WTC11 (cell line): ENCODE measurements around the gene SLC2A1. TPM values are rescaled to one million over a fixed set of nuclear protein-coding genes. Genes with fewer than 3 reads are reported as not detected.
A peak's percentile ranks its signal among the peaks of the same experiment; 100 is the strongest.

Experiments
- ATAC-seq: fragments of 200-7000 bp; cut with Tn5 transposase; 2 replicates; pipeline ENCODE4 v1.10.0; 2021; ENCODE audit warnings: mild to moderate bottlenecking, moderate library complexity
- CTCF ChIA-PET: fragments of 300-600 bp; sonication (Branson Sonifier 250); formaldehyde crosslinking; loops from one replicate; lab custom pipeline; 2021; ENCODE audit warnings: antibody characterized with exemption; lab: Charles Lee
- POLR2A ChIA-PET: fragments of 350-600 bp; sonication (Branson Sonifier 250); formaldehyde crosslinking; loops from one replicate; lab custom pipeline; 2021; ENCODE audit warnings: antibody characterized with exemption; lab: Charles Lee
- DNase-seq: peaks from one replicate; pipeline ENCODE4 v3.0.0; 2021; ENCODE audit warnings: low spot score
- H3K27ac Mint-ChIP-seq: 2 replicates; pipeline ENCODE4 v1.8.0; 2021; ENCODE audit warnings: mixed read lengths
- H3K27me3 Mint-ChIP-seq: 2 replicates; pipeline ENCODE4 v1.8.0; 2021; ENCODE audit warnings: low read depth, mild to moderate bottlenecking, moderate library complexity, mixed read lengths
- H3K36me3 Mint-ChIP-seq: 2 replicates; pipeline ENCODE4 v1.8.0; 2021; ENCODE audit warnings: mixed read lengths
- H3K4me1 Mint-ChIP-seq: 2 replicates; pipeline ENCODE4 v1.8.0; 2022; ENCODE audit warnings: mixed read lengths
- H3K4me3 Mint-ChIP-seq: 2 replicates; pipeline ENCODE4 v1.8.0; 2021; ENCODE audit warnings: mild to moderate bottlenecking, moderate library complexity, mixed read lengths
- H3K9me3 Mint-ChIP-seq: 2 replicates; pipeline ENCODE4 v1.8.0; 2021; ENCODE audit warnings: mixed read lengths
- AR ChIP-seq: fragments of 250-450 bp; sonication (Bioruptor Pico); IDR thresholded peaks from 2 replicates; pipeline ENCODE4 v1.9.0; 2021; ENCODE audit warnings: mild to moderate bottlenecking
- ATF3 ChIP-seq: sonication (generic); formaldehyde crosslinking; conservative IDR thresholded peaks from 2 replicates; pipeline ENCODE4 v1.8.1; 2022; ENCODE audit warnings: mild to moderate bottlenecking, missing genetic modification reagents
- CREB1 ChIP-seq: sonication (generic); formaldehyde crosslinking; IDR thresholded peaks from 2 replicates; pipeline ENCODE4 v1.8.0; 2023; ENCODE audit warnings: mild to moderate bottlenecking, missing genetic modification reagents
- ELF4 ChIP-seq: sonication (generic); formaldehyde crosslinking; IDR thresholded peaks from 2 replicates; pipeline ENCODE4 v1.8.1; 2022; ENCODE audit warnings: low read depth, mild to moderate bottlenecking, moderate library complexity, missing genetic modification reagents
- EMX1 ChIP-seq: fragments of 250-450 bp; sonication (Bioruptor Pico); IDR thresholded peaks from 2 replicates; pipeline ENCODE4 v1.8.0; 2021; ENCODE audit warnings: mild to moderate bottlenecking
- HMGA2 ChIP-seq: fragments of 250-450 bp; sonication (Bioruptor Pico); IDR thresholded peaks from 2 replicates; pipeline ENCODE4 v1.4.0; 2021; ENCODE audit warnings: mild to moderate bottlenecking, moderate library complexity
- JAZF1 ChIP-seq: fragments of 250-450 bp; sonication (Bioruptor Pico); IDR thresholded peaks from 2 replicates; pipeline ENCODE4 v1.9.0; 2021; ENCODE audit warnings: moderate library complexity, mild to moderate bottlenecking, inconsistent platforms
- NR2C2 ChIP-seq: sonication (generic); formaldehyde crosslinking; IDR thresholded peaks from 2 replicates; pipeline ENCODE4 v1.8.0; 2022; ENCODE audit warnings: mild to moderate bottlenecking, missing genetic modification reagents
- OVOL2 ChIP-seq: fragments of 250-450 bp; sonication (Bioruptor Pico); IDR thresholded peaks from 2 replicates; pipeline ENCODE4 v1.9.0; 2021; ENCODE audit warnings: mild to moderate bottlenecking, borderline replicate concordance
- SMAD3 ChIP-seq: sonication (generic); formaldehyde crosslinking; IDR thresholded peaks from 2 replicates; pipeline ENCODE4 v1.8.0; 2022; ENCODE audit warnings: missing genetic modification reagents, mild to moderate bottlenecking, borderline replicate concordance
- SMAD4 ChIP-seq: sonication (generic); formaldehyde crosslinking; IDR thresholded peaks from 2 replicates; pipeline ENCODE4 v1.8.0; 2022; ENCODE audit warnings: mild to moderate bottlenecking, missing genetic modification reagents
- ZBTB43 ChIP-seq: sonication (generic); formaldehyde crosslinking; IDR thresholded peaks from 2 replicates; pipeline ENCODE4 v1.8.1; 2023; ENCODE audit warnings: mild to moderate bottlenecking, missing genetic modification reagents
- ZNF281 ChIP-seq: sonication (generic); formaldehyde crosslinking; IDR thresholded peaks from 2 replicates; pipeline ENCODE4 v1.8.0; 2023; ENCODE audit warnings: mild to moderate bottlenecking, missing genetic modification reagents
- total RNA-seq: library from RNA; stranded (reverse); gene quantifications from 3 replicates; pipeline ENCODE4 v1.2.3, GENCODE V29; 2021
- TF ChIP-seq, protein P1 (sequence below): fragments of 250-450 bp; sonication (Bioruptor Pico); IDR thresholded peaks from 2 replicates; pipeline ENCODE4 v1.9.0; 2021; ENCODE audit warnings: mild to moderate bottlenecking
- TF ChIP-seq, protein P2 (sequence below): sonication (generic); formaldehyde crosslinking; IDR thresholded peaks from 2 replicates; pipeline ENCODE4 v1.8.1; 2022; ENCODE audit warnings: missing genetic modification reagents, borderline replicate concordance
- TF ChIP-seq, protein P3 (sequence below): sonication (generic); formaldehyde crosslinking; IDR thresholded peaks from 2 replicates; pipeline ENCODE4 v1.8.1; 2022; ENCODE audit warnings: low read depth, missing genetic modification reagents, borderline replicate concordance
- TF ChIP-seq, protein P4 (sequence below): sonication (generic); formaldehyde crosslinking; IDR thresholded peaks from 2 replicates; pipeline ENCODE4 v1.8.1; 2022; ENCODE audit warnings: mild to moderate bottlenecking, missing genetic modification reagents, moderate library complexity, borderline replicate concordance
- TF ChIP-seq, protein P5 (sequence below): fragments of 250-450 bp; sonication (Bioruptor Pico); conservative IDR thresholded peaks from 2 replicates; pipeline ENCODE4 v1.9.0; 2021; ENCODE audit warnings: mild to moderate bottlenecking

The SLC2A1 gene
- total RNA-seq, 1 experiment from 2014 or later, result 215 TPM

- ATAC-seq (no peak; the same call in 1 of the 2 replicates), DNase-seq (no peak)
- POLR2A ChIA-PET, result interaction anchor here (2.0 kb wide), 1 partner anchor 10 kb away, joined by 7 read pairs; no protein-coding TSS in a partner anchor
- Mint-ChIP-seq H3K4me1 (peaks cover 88% of the 10 kb centered on the region), H3K27ac (peak overlapping the region; percentile 95), H3K9me3 (no peaks in the 10 kb centered on the region), H3K4me3 (no peak overlapping the region), H3K27me3 (no peaks in the 10 kb centered on the region), H3K36me3 (peaks cover 78% of the 10 kb centered on the region)
- CTCF ChIA-PET, result interaction anchor here (1.1 to 4.8 kb wide), 4 partner anchors 10 to 137 kb away, joined by 3 to 33 read pairs (median 4); no protein-coding TSS in a partner anchor
- TF ChIP-seq, protein P1, sequence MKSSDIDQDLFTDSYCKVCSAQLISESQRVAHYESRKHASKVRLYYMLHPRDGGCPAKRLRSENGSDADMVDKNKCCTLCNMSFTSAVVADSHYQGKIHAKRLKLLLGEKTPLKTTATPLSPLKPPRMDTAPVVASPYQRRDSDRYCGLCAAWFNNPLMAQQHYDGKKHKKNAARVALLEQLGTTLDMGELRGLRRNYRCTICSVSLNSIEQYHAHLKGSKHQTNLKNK (CRISPR knock-in tag), result peak; percentile 28; the same call in 1 of the 2 replicates
- no peak for TF ChIP-seq EMX1
- TF ChIP-seq SMAD3, result no peak
- TF ChIP-seq ELF4 (CRISPR knock-in tag), result no peak
- TF ChIP-seq, protein P2, sequence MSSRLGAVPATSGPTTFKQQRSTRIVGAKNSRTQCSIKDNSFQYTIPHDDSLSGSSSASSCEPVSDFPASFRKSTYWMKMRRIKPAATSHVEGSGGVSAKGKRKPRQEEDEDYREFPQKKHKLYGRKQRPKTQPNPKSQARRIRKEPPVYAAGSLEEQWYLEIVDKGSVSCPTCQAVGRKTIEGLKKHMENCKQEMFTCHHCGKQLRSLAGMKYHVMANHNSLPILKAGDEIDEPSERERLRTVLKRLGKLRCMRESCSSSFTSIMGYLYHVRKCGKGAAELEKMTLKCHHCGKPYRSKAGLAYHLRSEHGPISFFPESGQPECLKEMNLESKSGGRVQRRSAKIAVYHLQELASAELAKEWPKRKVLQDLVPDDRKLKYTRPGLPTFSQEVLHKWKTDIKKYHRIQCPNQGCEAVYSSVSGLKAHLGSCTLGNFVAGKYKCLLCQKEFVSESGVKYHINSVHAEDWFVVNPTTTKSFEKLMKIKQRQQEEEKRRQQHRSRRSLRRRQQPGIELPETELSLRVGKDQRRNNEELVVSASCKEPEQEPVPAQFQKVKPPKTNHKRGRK (CRISPR knock-in tag), result no peak
- no peak for TF ChIP-seq JAZF1 (CRISPR knock-in tag)
- TF ChIP-seq ATF3 (CRISPR knock-in tag), result no peak
Measured at GRCh38 chr1:42936309-42937078, 22.2 kb downstream of the SLC2A1 start.

DNA sequence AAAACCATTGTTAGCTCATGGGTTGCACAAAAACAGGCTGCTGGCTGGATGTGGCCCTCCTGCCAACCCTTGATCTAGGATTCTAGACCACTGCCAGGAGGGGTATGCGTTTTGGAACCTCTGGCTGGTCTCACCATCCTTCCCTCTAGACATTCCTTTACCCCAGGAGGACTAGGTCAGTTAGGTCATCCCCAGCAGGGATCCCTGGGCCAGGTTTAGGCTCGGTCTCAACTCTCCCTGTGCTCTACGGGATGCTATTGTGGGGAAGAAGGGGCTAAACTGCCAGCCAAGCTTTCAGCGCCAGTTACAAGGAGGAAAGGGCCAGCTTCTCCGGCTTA is 22.7 kb downstream of the SLC2A1 start:
- peaks cover 76% of the 10 kb centered on the region for H3K36me3 Mint-ChIP-seq
- DNase-seq (no peak), ATAC-seq (no peak; the same call in 1 of the 2 replicates)
- H3K27ac Mint-ChIP-seq, result no peak overlapping the region
- H3K4me1 Mint-ChIP-seq, result peaks cover 88% of the 10 kb centered on the region
- ChIA-PET POLR2A (interaction anchor here (2.0 kb wide), 1 partner anchor 11 kb away, joined by 7 read pairs; no protein-coding TSS in a partner anchor), CTCF (interaction anchor here (1.1 to 4.8 kb wide), 3 partner anchors 11 to 137 kb away, joined by 3 to 33 read pairs (median 3); no protein-coding TSS in a partner anchor)
- H3K9me3 Mint-ChIP-seq, result no peaks in the 10 kb centered on the region
- H3K4me3 Mint-ChIP-seq, result no peak overlapping the region
- no peaks in the 10 kb centered on the region for H3K27me3 Mint-ChIP-seq
- TF ChIP-seq, protein P3, sequence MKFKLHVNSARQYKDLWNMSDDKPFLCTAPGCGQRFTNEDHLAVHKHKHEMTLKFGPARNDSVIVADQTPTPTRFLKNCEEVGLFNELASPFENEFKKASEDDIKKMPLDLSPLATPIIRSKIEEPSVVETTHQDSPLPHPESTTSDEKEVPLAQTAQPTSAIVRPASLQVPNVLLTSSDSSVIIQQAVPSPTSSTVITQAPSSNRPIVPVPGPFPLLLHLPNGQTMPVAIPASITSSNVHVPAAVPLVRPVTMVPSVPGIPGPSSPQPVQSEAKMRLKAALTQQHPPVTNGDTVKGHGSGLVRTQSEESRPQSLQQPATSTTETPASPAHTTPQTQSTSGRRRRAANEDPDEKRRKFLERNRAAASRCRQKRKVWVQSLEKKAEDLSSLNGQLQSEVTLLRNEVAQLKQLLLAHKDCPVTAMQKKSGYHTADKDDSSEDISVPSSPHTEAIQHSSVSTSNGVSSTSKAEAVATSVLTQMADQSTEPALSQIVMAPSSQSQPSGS (CRISPR knock-in tag), result no peak
- TF ChIP-seq SMAD4 (CRISPR knock-in tag), result no peak
- no peak for TF ChIP-seq NR2C2 (CRISPR knock-in tag)
- no peak for TF ChIP-seq ZBTB43 (CRISPR knock-in tag)
- no peak for TF ChIP-seq AR (CRISPR knock-in tag)
- TF ChIP-seq, protein P4, sequence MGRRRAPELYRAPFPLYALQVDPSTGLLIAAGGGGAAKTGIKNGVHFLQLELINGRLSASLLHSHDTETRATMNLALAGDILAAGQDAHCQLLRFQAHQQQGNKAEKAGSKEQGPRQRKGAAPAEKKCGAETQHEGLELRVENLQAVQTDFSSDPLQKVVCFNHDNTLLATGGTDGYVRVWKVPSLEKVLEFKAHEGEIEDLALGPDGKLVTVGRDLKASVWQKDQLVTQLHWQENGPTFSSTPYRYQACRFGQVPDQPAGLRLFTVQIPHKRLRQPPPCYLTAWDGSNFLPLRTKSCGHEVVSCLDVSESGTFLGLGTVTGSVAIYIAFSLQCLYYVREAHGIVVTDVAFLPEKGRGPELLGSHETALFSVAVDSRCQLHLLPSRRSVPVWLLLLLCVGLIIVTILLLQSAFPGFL (CRISPR knock-in tag), result no peak
- TF ChIP-seq HMGA2 (CRISPR knock-in tag), result no peak
- no peak for TF ChIP-seq OVOL2 (CRISPR knock-in tag)
- no peak for TF ChIP-seq ZNF281 (CRISPR knock-in tag)
- TF ChIP-seq, protein P5, sequence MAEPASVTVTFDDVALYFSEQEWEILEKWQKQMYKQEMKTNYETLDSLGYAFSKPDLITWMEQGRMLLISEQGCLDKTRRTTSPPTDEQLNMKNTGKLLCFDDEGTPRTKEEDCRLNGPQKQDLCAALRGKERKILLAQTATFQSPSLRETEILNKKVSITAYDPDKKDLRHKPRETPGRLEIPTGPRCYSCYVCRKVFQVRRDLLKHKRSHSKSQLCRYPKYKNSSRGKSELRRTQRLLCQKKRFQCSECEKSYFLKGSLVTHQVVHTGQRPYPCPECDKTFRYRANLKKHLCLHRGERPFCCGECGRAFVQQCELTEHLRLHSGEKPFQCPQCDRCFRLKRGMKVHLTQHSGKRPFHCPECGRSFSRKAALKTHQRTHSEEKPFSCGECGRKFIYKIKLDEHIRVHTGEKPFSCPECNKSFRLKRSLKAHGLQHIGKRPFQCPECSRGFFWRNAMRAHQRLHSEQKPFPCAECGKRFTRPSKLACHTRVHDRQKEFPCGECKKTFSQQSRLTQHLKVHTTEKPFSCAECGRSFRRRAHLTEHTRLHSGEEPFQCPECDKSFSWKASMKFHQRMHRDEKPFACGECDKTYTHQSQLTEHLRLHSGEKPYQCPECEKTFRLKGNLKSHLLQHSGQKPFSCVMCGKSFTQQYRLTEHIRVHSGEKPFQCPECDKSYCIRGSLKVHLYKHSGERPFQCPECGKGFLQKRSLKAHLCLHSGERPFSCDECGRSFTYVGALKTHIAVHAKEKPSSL (CRISPR knock-in tag), result no peak
- TF ChIP-seq CREB1 (CRISPR knock-in tag), result no peak
